GM21390 (cell line): Measurements from ENCODE around the gene PCK1.

Source experiments
- ATAC-seq: cut with Tn5 transposase; IDR thresholded peaks from one replicate; pipeline ENCODE4 v1.9.1; 2021; ENCODE audit not compliant: unreplicated experiment

Gene PCK1

GRCh38 chr20:57576002-57576401 lies 15.1 kb downstream of the PCK1 start:
- ATAC-seq: no peak

- no peak for ATAC-seq
These were observed 16.0 kb downstream of the PCK1 start for GRCh38 chr20:57576617-57577550.

GRCh38 chr20:57577679-57578475 lies 17.0 kb downstream of the PCK1 start:
- ATAC-seq: no peak

- ATAC-seq: no peak
These were observed 17.7 kb downstream of the PCK1 start for GRCh38 chr20:57578476-57579165.

GRCh38 chr20:57579331-57579897 lies 18.5 kb downstream of the PCK1 start:
- ATAC-seq: no peak

- ATAC-seq: no peak
These were observed 19.1 kb downstream of the PCK1 start for GRCh38 chr20:57579898-57580447.

GRCh38 chr20:57580478-57581201 lies 19.7 kb downstream of the PCK1 start:
- ATAC-seq: no peak

GRCh38 chr20:57581202-57582028 lies 20.5 kb downstream of the PCK1 start:
- ATAC-seq: no peak

GRCh38 chr20:57582029-57582378 lies 21.1 kb downstream of the PCK1 start:
- ATAC-seq: no peak

- no peak for ATAC-seq
These were observed 21.8 kb downstream of the PCK1 start for GRCh38 chr20:57582432-57583288.

- ATAC-seq: no peak
These were observed 22.7 kb downstream of the PCK1 start for GRCh38 chr20:57583289-57584257.

GRCh38 chr20:57584768-57585461 lies 24.0 kb downstream of the PCK1 start:
- no peak for ATAC-seq

GRCh38 chr20:57585466-57586213 lies 24.7 kb downstream of the PCK1 start:
- no peak for ATAC-seq

- ATAC-seq: no peak
These were observed 25.5 kb downstream of the PCK1 start for GRCh38 chr20:57586370-57586793.

GRCh38 chr20:57586943-57587277 lies 26.0 kb downstream of the PCK1 start:
- no peak for ATAC-seq
